ENCODE data around the gene NDEL1. TPM values are rescaled to one million over a fixed set of nuclear protein-coding genes. Genes with fewer than 3 reads are reported as not detected.

Gene NDEL1
- total RNA-seq, 1 experiment from 2014 or later: 38.4 TPM

GRCh38 chr17:8479431-8479947 lies 43.8 kb downstream of the NDEL1 start:
- no peaks in the 10 kb centered on the region for H4K20me1 ChIP-seq (ENCODE audit: control insufficient read depth, insufficient read depth, insufficient read length)
- peaks cover 65 to 99% (median 97%) of the 10 kb centered on the region in 3 experiments for H3K36me3 Mint-ChIP-seq (ENCODE audit: insufficient read depth in 1 of 3, low read depth in 3 of 3)

More at GRCh38 chr17:8479431-8479947, 43.8 kb downstream of the NDEL1 start:
- no peaks in the 10 kb centered on the region for H3K4me1 ChIP-seq (ENCODE audit: insufficient read depth, low read length)
- H4K5ac ChIP-seq (ENCODE audit: insufficient read length, low read depth, low read length): no peak overlapping the region
- no peak overlapping the region for H3T11ph ChIP-seq (ENCODE audit: low read length)
- no peaks in the 10 kb centered on the region for H3K27me3 ChIP-seq (ENCODE audit: insufficient read depth, low read length)
- no peak overlapping the region for H2BK20ac ChIP-seq (ENCODE audit: low read depth, low read length, poor library complexity, severe bottlenecking)
- H4K8ac ChIP-seq (replicated peaks; ENCODE audit: insufficient read length, low read depth, low read length): no peak overlapping the region
- WGBS (ENCODE audit: extremely low coverage, insufficient read length, low lambda C conversion rate): no CpG with 5 or more reads among the region's 11 CpGs
- no peaks in the 10 kb centered on the region for H3K79me2 ChIP-seq (ENCODE audit: insufficient read depth, low read length)
- H2BK15ac ChIP-seq (ENCODE audit: low read depth, low read length): no peak overlapping the region
- no peak overlapping the region for H3K4me3 Mint-ChIP-seq
- no peaks in the 10 kb centered on the region for H3K9me3 Mint-ChIP-seq
- no peak overlapping the region for H3K56ac ChIP-seq (ENCODE audit: insufficient read length, low read depth, low read length)
- no peak overlapping the region for H3K18ac ChIP-seq (ENCODE audit: insufficient read length, low read depth, low read length)
- no peak overlapping the region for H3K4me2 ChIP-seq (ENCODE audit: insufficient read depth, insufficient read length, low read length)
- no peaks in the 10 kb centered on the region for H3K9me3 ChIP-seq (ENCODE audit: control insufficient read depth, low read depth, low read length)
- no peak overlapping the region for H2AK5ac ChIP-seq (ENCODE audit: insufficient read length, low read length)
- H3K79me1 ChIP-seq (ENCODE audit: insufficient read depth, low read depth, low read length, poor library complexity, severe bottlenecking): no peaks in the 10 kb centered on the region
- no peaks in the 10 kb centered on the region for H3K27me3 Mint-ChIP-seq (ENCODE audit: low read depth)
- H3K4me1 Mint-ChIP-seq: no peaks in the 10 kb centered on the region
- H3K14ac ChIP-seq (ENCODE audit: insufficient read depth, low read length): no peak overlapping the region
- no peak overlapping the region for H2BK12ac ChIP-seq (ENCODE audit: insufficient read length, low read depth, low read length)
- no peak for TF ChIP-seq CTCF (conservative IDR thresholded peaks at IDR 0.05)
- no peak overlapping the region for H3K23ac ChIP-seq (ENCODE audit: insufficient read length, low read depth, low read length)
- H3K27ac Mint-ChIP-seq: peak overlapping the region in 1 of 3 experiments; percentile 42; a peak in 1 of 7 replicates
- no peak overlapping the region for H3K9ac ChIP-seq (ENCODE audit: extremely low read depth, insufficient read length, low read length)
- no peak overlapping the region for H3K4ac ChIP-seq (ENCODE audit: low read depth, low read length)
- no peaks in the 10 kb centered on the region for H3K23me2 ChIP-seq (ENCODE audit: insufficient read length, low read depth, low read length, poor library complexity, severe bottlenecking)
- no peak overlapping the region for H3K27ac ChIP-seq (ENCODE audit: insufficient read length, low read depth, low read length)
- no peak for DNase-seq
- no peak overlapping the region for H2BK5ac ChIP-seq (ENCODE audit: insufficient read length, low read length)
- H2AFZ ChIP-seq (ENCODE audit: low read length): no peak overlapping the region
- H4K91ac ChIP-seq (ENCODE audit: insufficient read length, low read depth, low read length): no peak overlapping the region
- no peak overlapping the region for H2BK120ac ChIP-seq (ENCODE audit: low read depth, low read length, poor library complexity, severe bottlenecking)

All from H9 (cell line).